K562 (cell line): ENCODE data around the gene PCK2. TPM values are rescaled to one million over a fixed set of nuclear protein-coding genes. Genes with fewer than 3 reads are reported as not detected.

ENCODE experiments used
- ATAC-seq: fragments of 200-7000 bp; cut with Tn5 transposase; 3 replicates; pipeline ENCODE4 v1.9.1; 2020; ENCODE audit warnings: moderate library complexity
- BruUV-seq: library from RNA; stranded (reverse); fragments of 400-500 nt; replicated peaks from 2 replicates; lab custom pipeline; 2021; lab: Mats Ljungman, UMichigan
- CTCF ChIA-PET: fragments of 300-600 bp; formaldehyde crosslinking; extraction: SDS; loops from one replicate; lab custom pipeline; 2021; ENCODE audit warnings: low intra/inter-chr PET ratio; lab: Yijun Ruan, JAX
- POLR2A ChIA-PET: fragments of 300-600, 350-650 bp; sonication (Branson Sonifier 250); formaldehyde crosslinking; extraction: SDS; loops from one replicate; lab custom pipeline; 2021; ENCODE audit warnings: antibody characterized with exemption, inconsistent platforms; lab: Yijun Ruan, JAX
- DNase-seq, 4 experiments: peaks; one replicate each; pipeline versions ENCODE4 v3.0.0 to v3.0.0-alpha.2; 2011 to 2018; ENCODE audit warnings: low spot score in 3 of 4, mixed read lengths in 3 of 4; ENCODE audit errors: extremely low read depth in 1 of 4
- FAIRE-seq: peaks from 2 replicates; lab custom pipeline; 2011; peaks lifted over from hg19 to GRCh38; lab: Jason Lieb, UNC
- H2AFZ ChIP-seq: 2 replicates; pipeline ENCODE4 v1.6.0; 2011; ENCODE audit warnings: low read depth, low read length, control low read depth, inconsistent platforms
- H3K27ac ChIP-seq: fragments of 200-600 bp; 3 replicates; pipeline ENCODE4 v1.8.0; 2011; ENCODE audit warnings: low read depth, mild to moderate bottlenecking, control low read depth, inconsistent platforms, low read length, moderate library complexity, mixed read lengths; ENCODE audit errors: extremely low read depth
- H3K27me3 ChIP-seq, 2 experiments: fragments of 300-600 bp in 1 of 2; 2 replicates in 1 of 2; 3 replicates in 1 of 2; pipeline versions ENCODE4 v1.6.0 to v1.8.0; 2011; ENCODE audit warnings: inconsistent platforms in 2 of 2, low read length in 2 of 2, mild to moderate bottlenecking in 1 of 2, mixed read lengths in 1 of 2, moderate library complexity in 1 of 2; ENCODE audit not compliant: control insufficient read depth in 2 of 2, insufficient read depth in 2 of 2
- H3K36me3 ChIP-seq: fragments of 300-600 bp; 3 replicates; pipeline ENCODE4 v1.8.0; 2011; ENCODE audit warnings: mild to moderate bottlenecking, low read length, inconsistent platforms; ENCODE audit not compliant: control insufficient read depth, insufficient read depth
- H3K4me1 ChIP-seq, 2 experiments: fragments of 200-600 bp in 1 of 2; replicated peaks in 1 of 2; 2 replicates in 1 of 2; 3 replicates in 1 of 2; pipeline versions ENCODE4 v1.5.1 to v1.8.0; 2011; ENCODE audit warnings: inconsistent platforms in 2 of 2, low read length in 2 of 2, mild to moderate bottlenecking in 1 of 2, mixed read lengths in 1 of 2, moderate library complexity in 1 of 2; ENCODE audit not compliant: control insufficient read depth in 2 of 2, insufficient read depth in 2 of 2
- H3K4me2 ChIP-seq: 2 replicates; pipeline ENCODE4 v1.6.1; 2011; ENCODE audit warnings: low read length, control low read depth, inconsistent platforms, mixed read lengths; ENCODE audit not compliant: insufficient read depth
- H3K4me3 ChIP-seq: fragments of 200-600 bp; sonication (generic), shearing (Covaris generic); 2 replicates; pipeline ENCODE4 v1.5.1; 2016; ENCODE audit warnings: control low read depth, inconsistent platforms
- H3K79me2 ChIP-seq: fragments of 200-600 bp; 3 replicates; pipeline ENCODE4 v1.8.0; 2011; ENCODE audit warnings: low read length, inconsistent platforms; ENCODE audit not compliant: control insufficient read depth, insufficient read depth
- H3K9ac ChIP-seq, 2 experiments: 2 replicates each; pipeline versions ENCODE4 v1.6.0 to v1.6.1; 2011; ENCODE audit warnings: low read depth in 2 of 2, low read length in 2 of 2, control low read depth in 1 of 2, inconsistent platforms in 1 of 2, mild to moderate bottlenecking in 1 of 2, mixed read lengths in 1 of 2; ENCODE audit not compliant: insufficient read depth in 1 of 2
- H3K9me1 ChIP-seq: one replicate; pipeline ENCODE4 v1.6.0; 2011; ENCODE audit warnings: inconsistent platforms, mild to moderate bottlenecking, low read length, moderate library complexity; ENCODE audit not compliant: control insufficient read depth, insufficient read depth
- H3K9me3 ChIP-seq: replicated peaks from 2 replicates; pipeline ENCODE4 v1.5.1; 2011; ENCODE audit warnings: low read depth, low read length, inconsistent platforms; ENCODE audit not compliant: control insufficient read depth, insufficient read depth
- H4K20me1 ChIP-seq: replicated peaks from 2 replicates; pipeline ENCODE4 v1.6.1; 2011; ENCODE audit warnings: low read length, inconsistent platforms, mixed read lengths; ENCODE audit not compliant: control insufficient read depth, insufficient read depth
- BHLHE40 ChIP-seq: IDR thresholded peaks from 2 replicates; pipeline ENCODE4 v1.6.1; 2011; ENCODE audit warnings: low read length, improper control_type of control experiment
- E2F4 ChIP-seq: sonication (generic); formaldehyde crosslinking; IDR thresholded peaks from 2 replicates; pipeline ENCODE4 v1.8.0; 2022; ENCODE audit warnings: mild to moderate bottlenecking, low read depth, missing genetic modification reagents
- ELF1 ChIP-seq: fragments of 200-800 bp; sonication (Bioruptor generic); IDR thresholded peaks from 2 replicates; pipeline ENCODE4 v1.6.1; 2016; ENCODE audit warnings: missing genetic modification characterization, missing compliant biosample characterization
- ERF ChIP-seq: fragments of 450-650 bp; formaldehyde crosslinking; IDR thresholded peaks from 2 replicates; pipeline ENCODE4 v1.4.0; 2020; ENCODE audit warnings: mild to moderate bottlenecking, mixed read lengths
- FOXA3 ChIP-seq, 2 experiments: fragments of 450-650 bp in 1 of 2; sonication (generic) in 1 of 2; formaldehyde crosslinking; IDR thresholded peaks in 1 of 2; conservative IDR thresholded peaks in 1 of 2; 2 replicates each; pipeline versions ENCODE4 v1.4.0 to v1.8.0; 2020 to 2022; ENCODE audit warnings: mild to moderate bottlenecking in 2 of 2, missing genetic modification reagents in 1 of 2
- IRF9 ChIP-seq: fragments of 450-650 bp; IDR thresholded peaks from 2 replicates; pipeline ENCODE4 v1.6.1; 2016; ENCODE audit warnings: missing biosample characterization, missing genetic modification characterization
- NFXL1 ChIP-seq: fragments of 450-650 bp; formaldehyde crosslinking; IDR thresholded peaks from 2 replicates; pipeline ENCODE4 v1.4.0; 2021; ENCODE audit warnings: mild to moderate bottlenecking
- POLR2AphosphoS2 ChIP-seq: IDR thresholded peaks from 2 replicates; pipeline ENCODE4 v1.6.1; 2012; ENCODE audit warnings: low read length, improper control_type of control experiment
- POLR2G ChIP-seq: fragments of 200-400 bp; formaldehyde crosslinking; IDR thresholded peaks from 2 replicates; pipeline ENCODE4 v1.6.1; 2017; ENCODE audit warnings: low read depth, mild to moderate bottlenecking, antibody characterized with exemption, low read length, moderate library complexity
- SRSF9 ChIP-seq: fragments of 200-400 bp; formaldehyde crosslinking; IDR thresholded peaks from 2 replicates; pipeline ENCODE4 v1.6.1; 2017; ENCODE audit warnings: low read depth, low read length, borderline replicate concordance
- TSC22D4 ChIP-seq: fragments of 450-650 bp; IDR thresholded peaks from 2 replicates; pipeline ENCODE4 v1.6.1; 2016; ENCODE audit warnings: missing genetic modification characterization, missing biosample characterization, control low read depth
- YY1 ChIP-seq, 3 experiments: IDR thresholded peaks; 2 replicates each; pipeline ENCODE4 v1.6.1; 2011; ENCODE audit warnings: low read length in 2 of 3, mild to moderate bottlenecking in 2 of 3, moderate library complexity in 2 of 3, borderline replicate concordance in 1 of 3, control low read depth in 1 of 3, low read depth in 1 of 3; ENCODE audit not compliant: insufficient read depth in 3 of 3, insufficient replicate concordance in 2 of 3, control insufficient read depth in 1 of 3, insufficient read length in 1 of 3; ENCODE audit errors: extremely low read depth in 1 of 3
- ZBTB49 ChIP-seq: sonication (generic); formaldehyde crosslinking; IDR thresholded peaks from 2 replicates; pipeline ENCODE4 v1.8.0; 2022; ENCODE audit warnings: missing genetic modification reagents, mild to moderate bottlenecking, borderline replicate concordance
- ZBTB9 ChIP-seq: fragments of 450-650 bp; formaldehyde crosslinking; IDR thresholded peaks from 2 replicates; pipeline ENCODE4 v1.4.0; 2020; ENCODE audit warnings: mild to moderate bottlenecking, moderate library complexity
- ZNF121 ChIP-seq: sonication (generic); formaldehyde crosslinking; conservative IDR thresholded peaks from 2 replicates; pipeline ENCODE4 v1.8.0; 2022; ENCODE audit warnings: missing genetic modification reagents
- ZNF3 ChIP-seq: fragments of 250-450 bp; sonication (Bioruptor Pico); IDR thresholded peaks from 2 replicates; pipeline ENCODE4 v1.5.0; 2021; ENCODE audit warnings: mild to moderate bottlenecking, moderate library complexity
- ZNF76 ChIP-seq: fragments of 250-450 bp; sonication (Bioruptor Pico); IDR thresholded peaks from 2 replicates; pipeline ENCODE4 v1.4.0; 2020; ENCODE audit warnings: mild to moderate bottlenecking, moderate library complexity, borderline replicate concordance
- WGBS: fragments of 100-300 bp; shearing (Covaris generic); methylation state at CpG from one replicate; pipeline ENCODE4 v1.1.6; 2016; ENCODE audit warnings: low coverage, mixed read lengths; ENCODE audit not compliant: insufficient coverage; ENCODE audit errors: missing lambda C conversion rate; 5-methylcytosine and 5-hydroxymethylcytosine counted together
- in situ Hi-C: fragments of 300-500 bp; cut with MboI; formaldehyde crosslinking; loops from 4 replicates; pipeline ENCODE4 v1.15.0; 2018; ENCODE audit warnings: inconsistent platforms, mixed read lengths
- intact Hi-C: fragments of 100-400 bp; cut with micrococcal nuclease; formaldehyde crosslinking; loops from 2 replicates; pipeline ENCODE4 v1.14.2; 2022
- polyA plus RNA-seq, 8 experiments: library from polyadenylated mRNA; depleted of rRNA in 4 of 8; stranded (reverse) in 5 of 8; unstranded in 3 of 8; fragments of >200 nt; fragmentation: Nextera tagmentation in 2 of 8; fragmentation: Illumina TruSeq in 1 of 8; extraction: Ambion mirVana in 2 of 8; extraction: Trizol in 1 of 8; gene quantifications; 2 replicates each; pipeline versions ENCODE4 v1.2.1 to v1.2.3, GENCODE V29; 2011 to 2014; ENCODE audit warnings: inconsistent platforms in 1 of 8, missing spikeins in 1 of 8
- total RNA-seq, 7 experiments: library from RNA; depleted of rRNA in 6 of 7; stranded (reverse); fragments of >200 nt in 6 of 7; fragmentation: Illumina TruSeq in 2 of 7; extraction: Trizol in 2 of 7; gene quantifications; 2 replicates each; pipeline versions ENCODE4 v1.2.1 to v1.2.3, GENCODE V29; 2011 to 2021; ENCODE audit warnings: low replicate concordance in 1 of 7

PCK2 gene
- total and polyA plus RNA-seq, 9 of the 15 experiments (the other 6 are each of a cell fraction or from before 2014, with no cell fraction given): 3.3 to 60.9 (median 30.4) TPM

GRCh38 chr14:24088095-24088494 is 6.0 kb upstream of the PCK2 start:
- intact Hi-C loops: no loop called here
- FAIRE-seq: no peak
- Histone ChIP-seq H3K4me3 (no peak overlapping the region), H4K20me1 (no peaks in the 10 kb centered on the region), H2AFZ (no peak overlapping the region), H3K4me2 (no peak overlapping the region), H3K9me3 (no peaks in the 10 kb centered on the region), H3K9ac (no peak overlapping the region), H3K27me3 (no peaks in the 10 kb centered on the region), H3K9me1 (no peaks in the 10 kb centered on the region), H3K79me2 (no peaks in the 10 kb centered on the region), H3K4me1 (peaks cover 0 to 5% of the 10 kb centered on the region in 2 experiments; a peak in 2 of 5 replicates), H3K27ac (no peak overlapping the region), H3K36me3 (no peaks in the 10 kb centered on the region)
- no peak for ATAC-seq
- ChIA-PET POLR2A (interaction anchor here (0.9 kb wide), 1 partner anchor 11 kb away, joined by 3 read pairs; no protein-coding TSS in a partner anchor), CTCF (no interaction called here)
- WGBS: 40% methylated on average over 2 of the region's 2 CpGs
- no TSS peak for BruUV-seq
- in situ Hi-C loops: loop anchor here (5.0 kb wide), 1 partner anchor 76 kb away; no protein-coding TSS in a partner anchor
- no peak for DNase-seq
- no peak for TF ChIP-seq POLR2AphosphoS2
- TF ChIP-seq FOXA3 (CRISPR knock-in tag; conservative IDR thresholded peaks at IDR 0.05 in 1 of 2, IDR thresholded peaks at IDR 0.05 in 1 of 2): no peak
- no peak for TF ChIP-seq BHLHE40
- no peak for TF ChIP-seq YY1 (IDR thresholded peaks at IDR 0.05; ENCODE audit: borderline replicate concordance in 1 of 3, control insufficient read depth in 1 of 3, extremely low read depth in 1 of 3, insufficient read depth in 3 of 3, insufficient read length in 1 of 3, insufficient replicate concordance in 2 of 3, low read depth in 1 of 3, low read length in 2 of 3)
- no peak for TF ChIP-seq NFXL1
- TF ChIP-seq SRSF9: no peak
- no peak for TF ChIP-seq TSC22D4 (tag)
- TF ChIP-seq POLR2G: no peak
- TF ChIP-seq ERF (CRISPR knock-in tag): no peak
- TF ChIP-seq ELF1: no peak
- TF ChIP-seq IRF9 (tag): no peak
- no peak for TF ChIP-seq ZBTB9 (CRISPR knock-in tag)
- no peak for TF ChIP-seq E2F4
- TF ChIP-seq ZNF3 (CRISPR knock-in tag): no peak
- no peak for TF ChIP-seq ZBTB49
- no peak for TF ChIP-seq ZNF76 (CRISPR knock-in tag)
- TF ChIP-seq ZNF121 (CRISPR knock-in tag): no peak
